GM21723 (cell line): ENCODE data around the gene CDRT4.

Experiments used
- ATAC-seq: cut with Tn5 transposase; IDR thresholded peaks from one replicate; pipeline ENCODE4 v1.9.1; 2021; ENCODE audit warnings: mild to moderate bottlenecking, moderate library complexity; ENCODE audit not compliant: unreplicated experiment

Gene CDRT4

GRCh38 chr17:15398291-15398690 is 69.1 kb downstream of the CDRT4 start:
- no peak for ATAC-seq

- no peak for ATAC-seq
Observed at GRCh38 chr17:15397620-15398019, 69.8 kb downstream of the CDRT4 start.

DNA sequence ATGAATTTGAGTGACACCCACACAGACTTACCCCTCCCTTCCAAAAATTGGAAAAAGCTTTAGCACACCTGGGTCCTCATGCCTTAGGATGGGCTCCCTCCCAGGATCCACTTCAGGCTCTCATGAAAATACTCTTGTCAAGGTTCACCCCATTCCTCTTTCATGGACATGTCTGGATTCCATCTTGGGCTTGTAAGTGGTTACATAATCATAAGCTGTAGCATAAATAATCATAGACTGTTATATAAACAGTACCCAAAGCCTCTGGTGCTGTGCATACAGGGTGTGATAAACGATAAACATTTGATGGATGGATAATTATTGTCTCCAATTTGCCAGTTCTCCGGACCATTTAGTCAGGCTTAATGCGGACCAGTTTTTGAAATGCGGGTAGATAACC is 72.3 kb downstream of the CDRT4 start:
- ATAC-seq, result no peak

DNA sequence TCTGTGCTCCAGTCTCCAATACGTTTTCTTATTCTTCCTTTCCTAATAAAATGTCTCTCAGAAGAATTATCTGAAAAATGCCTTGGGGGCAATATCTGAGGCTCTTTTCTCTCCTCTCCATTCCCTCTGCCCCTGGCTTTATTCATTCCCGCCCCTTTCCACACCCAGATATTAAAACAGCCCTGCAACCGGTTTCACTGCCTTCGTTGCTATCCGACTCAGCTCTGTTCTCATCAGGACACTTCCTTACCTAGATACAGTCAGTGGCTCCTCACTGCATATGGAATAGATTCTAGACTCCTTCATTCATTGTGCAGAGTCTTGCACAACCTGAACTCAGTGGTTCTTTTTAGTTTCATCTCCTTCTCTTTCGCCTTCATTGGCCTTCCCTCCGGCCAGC is 74.0 kb downstream of the CDRT4 start:
- ATAC-seq, result no peak

DNA sequence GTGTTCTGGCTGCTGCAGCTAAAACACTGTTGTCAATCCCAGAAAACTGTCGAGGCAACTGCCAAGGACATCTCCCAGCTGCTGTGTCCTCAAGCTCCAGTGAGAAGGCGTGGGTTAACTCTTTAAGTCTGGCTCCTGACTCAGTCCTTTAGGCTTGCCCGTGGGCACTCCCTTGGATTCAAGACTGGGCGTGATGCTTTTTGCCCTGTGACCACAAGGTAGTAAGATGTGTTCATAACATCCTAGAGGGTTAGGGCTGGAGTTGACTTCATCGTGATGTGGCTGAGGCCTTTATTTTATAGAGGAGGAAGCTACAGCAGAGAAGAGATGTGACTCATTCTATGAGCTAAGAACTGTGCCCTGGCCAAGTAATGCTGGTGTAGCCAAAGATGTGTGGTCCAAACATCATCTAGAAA is 75.1 kb downstream of the CDRT4 start:
- ATAC-seq, result no peak

- ATAC-seq, result no peak
Observed at GRCh38 chr17:15388356-15389041, 78.9 kb downstream of the CDRT4 start.

DNA sequence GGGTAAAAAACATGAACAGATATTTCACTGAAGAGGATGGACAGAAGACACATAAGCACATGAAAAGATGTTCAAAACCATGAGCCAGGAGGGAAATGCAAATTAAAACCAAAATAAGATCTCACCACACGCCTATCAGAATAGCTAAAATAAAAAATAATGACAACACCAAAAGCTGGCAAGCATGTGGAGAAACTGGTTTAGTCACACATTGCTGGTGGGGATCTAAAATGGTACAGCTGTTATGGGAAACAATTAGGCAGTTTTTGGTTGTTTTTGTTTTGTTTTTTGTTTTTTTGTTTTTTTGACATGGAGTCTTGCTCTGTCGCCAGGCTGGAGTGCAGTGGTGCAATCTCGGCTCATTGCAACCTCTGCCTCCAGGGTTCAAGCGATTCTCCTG is 81.3 kb downstream of the CDRT4 start:
- no peak for ATAC-seq
